GM19467 (cell line): Measurements from ENCODE around the gene TTC9.

Experiments used
- ATAC-seq: cut with Tn5 transposase; IDR thresholded peaks from one replicate; pipeline ENCODE4 v1.9.1; 2021; ENCODE audit warnings: mild to moderate bottlenecking, moderate library complexity; ENCODE audit not compliant: unreplicated experiment

Gene TTC9

DNA sequence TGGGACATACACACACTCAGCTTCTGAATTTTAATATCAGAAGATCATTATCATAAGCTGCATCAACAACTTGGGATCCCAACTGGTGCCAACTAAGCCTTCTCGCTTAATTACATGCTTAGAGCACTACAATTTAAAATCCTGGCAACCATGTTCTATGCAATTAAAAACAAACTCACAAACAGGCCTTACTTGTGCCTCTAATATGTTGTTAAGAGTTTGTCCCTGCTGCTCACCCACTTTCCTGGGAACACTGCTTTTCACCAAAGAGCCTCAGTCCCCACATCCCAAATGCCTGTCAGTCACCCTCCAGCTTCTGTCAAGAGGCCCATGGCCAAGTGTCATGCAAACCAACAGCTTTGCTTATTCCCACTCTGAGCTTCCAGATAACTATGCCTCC, 69.7 kb downstream of the TTC9 start:
- ATAC-seq, result no peak

DNA sequence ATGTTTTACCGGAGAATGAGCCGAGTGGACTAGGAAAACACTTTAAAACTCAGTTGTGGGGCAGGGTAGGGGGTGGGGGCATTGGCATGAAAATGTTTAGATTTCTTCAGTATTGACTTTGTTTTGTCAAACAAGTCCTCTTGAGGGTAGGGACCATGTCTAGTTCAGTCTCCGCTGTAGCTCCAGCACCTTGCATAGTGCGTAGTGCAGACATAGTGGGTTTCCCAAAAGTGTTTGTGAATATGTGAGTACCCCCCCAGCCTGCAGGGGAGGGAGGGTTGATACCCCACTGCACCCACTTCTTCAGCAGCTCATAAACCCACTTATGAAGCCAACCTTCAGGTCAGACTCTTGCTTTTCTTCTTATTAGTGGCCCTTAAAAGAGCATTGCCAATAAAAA, 71.4 kb downstream of the TTC9 start:
- ATAC-seq, result no peak

DNA sequence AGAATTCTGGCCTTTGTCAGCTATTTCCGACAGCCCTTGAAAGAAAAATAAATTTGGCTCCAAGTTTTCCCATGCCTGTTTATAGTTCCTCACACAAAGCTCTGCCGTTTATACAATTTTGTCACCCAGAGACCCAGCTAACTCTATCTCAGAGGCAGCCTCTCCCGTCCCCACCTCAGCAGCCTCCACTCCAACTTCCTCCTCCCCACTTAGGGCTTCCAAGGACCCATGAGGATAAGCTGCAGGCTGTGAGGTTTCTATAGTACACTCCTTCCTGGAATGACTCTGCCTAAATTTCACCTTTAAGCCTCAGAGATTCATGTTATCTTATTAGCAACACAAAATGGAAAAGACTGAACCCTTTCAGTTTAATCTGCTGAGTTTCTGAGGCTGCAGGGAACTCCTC, 71.8 kb downstream of the TTC9 start:
- ATAC-seq, result no peak

DNA sequence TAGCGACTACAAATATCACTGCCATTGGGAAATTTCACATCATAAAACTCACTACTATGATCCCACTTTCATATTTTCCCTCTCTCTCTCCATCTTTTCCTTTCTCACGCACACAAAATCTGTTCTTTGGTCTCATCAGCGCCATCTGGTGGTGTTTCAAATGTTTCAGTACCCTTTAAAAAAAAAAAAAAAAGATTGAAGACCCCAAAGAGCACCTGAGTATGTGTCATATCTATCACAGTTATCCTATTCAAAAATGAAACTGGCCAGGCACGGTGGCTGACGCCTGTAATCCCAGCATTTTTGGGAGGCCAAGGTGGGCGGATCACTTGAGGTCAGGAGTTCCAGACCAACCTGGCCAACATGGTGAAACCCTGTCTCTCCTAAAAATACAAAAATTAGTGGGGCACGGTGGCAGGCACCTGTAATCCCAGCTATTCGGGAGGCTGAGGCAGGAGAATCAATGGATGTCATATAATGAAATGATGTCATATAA, 72.4 kb downstream of the TTC9 start:
- ATAC-seq, result no peak

DNA sequence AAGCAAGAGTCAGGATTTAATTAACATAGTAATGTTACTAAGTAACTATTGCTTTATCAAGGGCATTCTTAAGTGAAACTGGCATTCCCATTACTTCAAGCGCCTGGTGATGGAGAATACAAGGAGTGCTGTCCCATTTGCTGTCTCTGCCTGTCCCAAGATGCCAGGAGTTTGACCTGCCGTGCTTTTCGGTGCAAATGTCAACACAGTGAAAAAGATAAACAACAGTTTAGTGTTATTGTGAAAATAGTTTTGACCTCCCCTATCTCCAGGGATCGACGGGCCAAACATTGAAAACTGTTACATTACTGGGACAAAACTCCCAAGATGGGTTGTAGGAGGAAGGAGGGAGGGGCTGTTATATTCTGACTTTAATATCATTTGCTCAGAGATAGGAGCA, 74.8 kb downstream of the TTC9 start:
- no peak for ATAC-seq

DNA sequence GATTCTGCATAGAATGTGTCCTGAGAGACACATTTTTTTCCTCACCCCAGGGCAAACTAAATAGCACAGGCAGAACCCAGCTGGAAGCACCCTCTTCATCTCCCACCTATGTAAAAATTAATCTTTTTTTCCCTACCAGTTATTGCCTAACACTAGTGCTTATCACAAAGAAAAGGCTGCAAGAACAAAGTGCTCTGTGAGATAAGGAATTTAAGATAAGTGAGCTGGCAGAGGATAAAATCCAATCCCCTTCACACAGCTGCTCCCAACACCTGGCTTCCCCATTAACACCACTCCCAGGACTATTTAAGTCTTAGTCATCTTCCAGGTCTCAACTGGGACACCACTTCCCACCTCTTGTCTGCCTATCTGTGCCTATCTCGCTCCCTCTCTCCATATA, 75.2 kb downstream of the TTC9 start:
- no peak for ATAC-seq

DNA sequence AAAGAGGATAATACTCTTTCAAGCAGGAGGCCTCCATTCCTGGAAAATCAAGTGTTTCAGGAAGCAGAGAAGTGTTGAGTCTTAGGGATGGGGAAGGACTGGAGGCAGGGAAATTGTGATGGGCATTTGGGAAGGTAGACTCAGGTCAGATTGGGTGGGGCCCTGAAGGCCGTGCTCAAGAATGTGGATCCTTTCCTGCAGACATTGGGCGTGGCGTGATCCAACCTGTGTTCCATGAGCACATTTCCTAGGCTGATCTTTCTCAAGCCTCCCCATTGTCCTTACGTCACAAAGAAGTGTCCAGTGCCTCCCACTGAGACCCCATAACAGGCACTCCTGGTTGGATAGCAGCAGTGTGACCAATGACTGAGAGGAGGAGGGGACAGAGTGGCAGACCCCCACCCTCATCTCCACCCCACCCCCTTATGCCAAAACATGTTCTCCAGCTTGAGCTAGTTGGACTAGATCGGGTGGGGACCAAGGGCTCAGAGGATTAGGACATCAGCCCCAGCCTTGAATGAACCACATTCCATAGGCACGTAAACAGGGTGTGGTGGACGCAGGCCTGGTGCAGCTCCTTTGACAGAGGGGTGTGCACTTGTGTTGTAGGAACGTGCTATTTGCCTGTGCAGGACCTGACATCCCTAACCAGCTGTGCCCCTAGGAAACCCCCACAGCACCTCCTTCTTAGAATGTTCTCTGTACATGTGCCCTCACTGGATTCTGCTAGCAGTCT, 76.8 kb downstream of the TTC9 start:
- no peak for ATAC-seq

DNA sequence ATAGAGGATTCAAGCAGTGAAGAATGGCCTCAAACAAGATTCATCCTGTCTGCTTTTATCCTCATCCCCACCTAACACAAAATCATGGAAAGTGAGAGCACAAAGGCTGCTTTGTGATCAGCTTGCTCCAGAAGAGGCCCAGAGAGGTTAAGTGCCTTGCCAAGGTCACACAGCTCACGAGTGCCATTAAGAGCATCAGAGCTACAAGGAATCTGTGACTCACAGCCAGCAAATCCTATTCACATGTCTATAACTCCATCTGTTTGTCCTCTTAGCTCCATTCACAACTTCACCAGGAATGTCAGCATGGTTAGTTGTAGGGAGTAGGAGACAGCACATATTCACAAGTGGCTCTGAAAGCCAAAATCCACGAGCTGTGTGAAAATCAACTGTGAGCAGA, 79.8 kb downstream of the TTC9 start:
- no peak for ATAC-seq

DNA sequence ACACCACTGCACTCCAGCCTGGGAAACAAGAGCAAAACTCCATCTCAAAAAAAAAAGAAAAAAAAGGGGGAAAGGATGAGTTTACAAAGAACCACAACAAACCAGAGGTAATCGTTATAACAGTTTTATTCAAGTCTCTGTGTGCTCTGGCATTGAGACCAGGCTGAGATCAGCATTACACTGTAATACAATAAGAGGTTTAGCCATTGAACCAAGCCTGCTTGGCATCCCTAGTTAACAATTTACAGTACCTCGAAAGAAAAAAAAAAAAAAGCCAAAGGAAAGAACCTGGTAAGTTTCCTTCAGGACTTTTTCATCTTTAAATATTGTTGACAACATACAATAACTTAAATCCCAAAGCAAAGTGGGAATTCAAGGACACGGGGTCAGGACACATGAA, 80.7 kb downstream of the TTC9 start:
- ATAC-seq, result no peak

DNA sequence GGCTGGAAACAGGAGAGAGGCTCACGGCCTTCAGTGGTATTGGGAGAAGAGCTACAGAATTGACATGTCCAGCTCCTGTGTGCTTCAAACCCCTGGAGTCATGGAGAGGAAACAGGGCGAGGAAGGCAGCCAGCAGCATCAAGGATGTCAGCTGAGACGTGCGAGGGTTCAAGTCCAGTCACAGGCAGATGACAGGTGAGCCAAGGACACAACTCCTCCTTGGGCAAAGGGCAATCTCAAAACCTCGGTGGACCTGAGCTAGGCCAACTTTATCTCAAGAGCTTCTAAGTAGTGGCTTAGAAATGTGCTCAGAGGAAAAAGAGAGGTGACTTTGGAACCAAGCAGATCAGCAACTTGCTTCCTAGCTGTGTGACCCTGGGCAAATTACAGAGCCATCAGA, 81.6 kb downstream of the TTC9 start:
- ATAC-seq, result no peak

DNA sequence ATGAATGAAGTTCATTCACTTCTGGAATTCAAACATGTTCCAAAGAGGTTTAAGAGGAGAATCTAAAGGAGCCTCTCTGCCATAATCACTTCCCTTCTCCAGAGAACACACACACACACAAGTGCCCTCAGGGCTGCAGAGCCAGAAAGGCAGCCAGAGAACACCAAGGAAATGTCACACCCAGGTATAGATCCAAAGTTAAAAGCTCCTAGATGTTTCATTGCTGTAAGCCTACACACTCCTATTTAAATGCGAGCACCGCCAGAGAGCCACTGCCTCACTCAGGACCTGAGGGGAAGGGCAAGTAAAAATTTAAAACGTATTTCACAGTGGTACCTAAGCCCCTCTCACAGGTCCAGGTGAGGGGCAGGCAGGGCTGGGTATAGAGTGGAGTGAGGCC, 82.4 kb downstream of the TTC9 start:
- ATAC-seq, result no peak

DNA sequence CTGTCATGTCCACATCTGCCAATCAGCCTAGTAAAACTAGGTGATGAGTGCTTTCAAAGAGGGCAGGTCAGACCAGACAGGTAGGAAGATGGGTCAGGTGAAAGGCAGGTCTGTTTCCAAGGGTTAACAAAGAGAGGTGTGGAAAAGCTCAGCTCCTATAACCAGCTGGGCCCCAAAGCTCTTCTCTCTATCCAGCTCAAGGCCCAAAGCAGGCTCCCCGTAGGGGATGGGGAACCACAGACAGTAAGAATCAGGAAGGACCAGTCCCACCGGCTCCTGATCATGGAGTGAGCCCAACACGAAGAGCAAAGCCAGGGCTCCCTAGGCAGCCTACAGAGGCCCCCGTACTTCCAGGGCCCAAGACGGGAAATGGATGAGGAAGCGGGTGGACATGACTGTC, 83.2 kb downstream of the TTC9 start:
- ATAC-seq, result no peak
